Ovary (tissue), 9 donors: ENCODE results near the gene P2RX2. TPM values are rescaled to one million over a fixed set of nuclear protein-coding genes. Genes with fewer than 3 reads are reported as not detected.

ENCODE experiments used
- DNase-seq, 5 donors: peaks; one replicate each; pipeline ENCODE4 v3.0.0-alpha.2; 2019 to 2020
- H3K27ac ChIP-seq, 2 donors: fragments of 200-600 bp; one replicate each; pipeline versions ENCODE4 v1.5.1 to v1.8.0; 2019 to 2022
- H3K27me3 ChIP-seq: fragments of 200-600 bp; one replicate; pipeline ENCODE4 v1.8.0; 2022
- H3K36me3 ChIP-seq: fragments of 200-600 bp; sonication (generic); one replicate; pipeline ENCODE4 v1.5.1; 2019
- H3K4me1 ChIP-seq: one replicate; pipeline ENCODE4 v1.8.1; 2013; ENCODE audit warnings: mild to moderate bottlenecking, moderate library complexity; ENCODE audit not compliant: insufficient read depth
- H3K4me3 ChIP-seq: fragments of 200-600 bp; sonication (generic); one replicate; pipeline ENCODE4 v1.5.1; 2017
- H3K9me3 ChIP-seq, 2 donors: fragments of 200-600 bp in 1 of 2; sonication (generic) in 1 of 2; one replicate each; pipeline versions ENCODE4 v1.5.1 to v1.8.1; 2013 to 2019; ENCODE audit warnings: mild to moderate bottlenecking in 1 of 2, moderate library complexity in 1 of 2
- EP300 ChIP-seq: sonication (generic); formaldehyde crosslinking; IDR thresholded peaks from one replicate; pipeline ENCODE4 v1.6.1; 2017; ENCODE audit warnings: antibody characterized with exemption
- POLR2A ChIP-seq: fragments of 450-650 bp; IDR thresholded peaks from one replicate; pipeline ENCODE4 v1.6.1; 2017; ENCODE audit warnings: antibody characterized with exemption, mild to moderate bottlenecking, moderate library complexity
- WGBS, 3 donors: extraction: QIAGEN DNeasy Blood & Tissue Kit in 1 of 3; methylation state at CpG; one replicate each; pipeline versions ENCODE4 v1.1.5 to v1.1.7; 2013 to 2017; 5-methylcytosine and 5-hydroxymethylcytosine counted together
- intact Hi-C, 4 donors: fragments of 100-400 bp; cut with DNase I; formaldehyde crosslinking; loops; one replicate each; pipeline versions ENCODE4 v1.11.0 to v1.15.1; 2022 to 2023
- polyA plus RNA-seq, 2 donors: library from polyadenylated mRNA; stranded (reverse); fragments of 200-250 nt in 1 of 2; fragments of 350-450 nt in 1 of 2; fragmentation: Illumina TruSeq in 1 of 2; extraction: RNeasy Lipid Tissue Mini Kit (QIAGEN cat#74804) in 1 of 2; gene quantifications; one replicate each; pipeline ENCODE4 v1.2.3, GENCODE V29; 2013 to 2014
- total RNA-seq, 7 donors: library from RNA; depleted of rRNA in 2 of 7; stranded (reverse); fragments of >200 nt in 2 of 7; fragmentation: NEBNext Ultra II Directional in 3 of 7; extraction: Animal tissue kit (Norgen Biotek cat#: 25700) in 3 of 7; gene quantifications; one replicate each; pipeline versions ENCODE4 v1.1.0 to v1.2.4, GENCODE V29; 2016 to 2023
- TF ChIP-seq, protein P1 (sequence below), 3 donors: fragments of 450-650 bp in 2 of 3; fragments of 200-600 bp in 1 of 3; IDR thresholded peaks; one replicate each; pipeline versions ENCODE4 v1.5.1 to v1.8.0; 2016 to 2022; ENCODE audit warnings: antibody characterized with exemption in 3 of 3, mild to moderate bottlenecking in 1 of 3
- donor health status: DM: no; HTN: no; CAD: no; lungs with moderate emphysema.
- donor health status: DM: no; HTN: no; CAD: no.
- donor health status: Bipolar disorder and iron deficiency.
- donor health status: DM: yes; HTN: yes; CAD: no.
- donor health status: DM: no; HTN: no; CAD: no.
- donor health status: DM: yes; HTN: yes; CAD: no.

P2RX2 gene
- total and polyA plus RNA-seq, 9 donors, result 0.11 to 1.1 (median 0.45) TPM; not detected in 6

DNA sequence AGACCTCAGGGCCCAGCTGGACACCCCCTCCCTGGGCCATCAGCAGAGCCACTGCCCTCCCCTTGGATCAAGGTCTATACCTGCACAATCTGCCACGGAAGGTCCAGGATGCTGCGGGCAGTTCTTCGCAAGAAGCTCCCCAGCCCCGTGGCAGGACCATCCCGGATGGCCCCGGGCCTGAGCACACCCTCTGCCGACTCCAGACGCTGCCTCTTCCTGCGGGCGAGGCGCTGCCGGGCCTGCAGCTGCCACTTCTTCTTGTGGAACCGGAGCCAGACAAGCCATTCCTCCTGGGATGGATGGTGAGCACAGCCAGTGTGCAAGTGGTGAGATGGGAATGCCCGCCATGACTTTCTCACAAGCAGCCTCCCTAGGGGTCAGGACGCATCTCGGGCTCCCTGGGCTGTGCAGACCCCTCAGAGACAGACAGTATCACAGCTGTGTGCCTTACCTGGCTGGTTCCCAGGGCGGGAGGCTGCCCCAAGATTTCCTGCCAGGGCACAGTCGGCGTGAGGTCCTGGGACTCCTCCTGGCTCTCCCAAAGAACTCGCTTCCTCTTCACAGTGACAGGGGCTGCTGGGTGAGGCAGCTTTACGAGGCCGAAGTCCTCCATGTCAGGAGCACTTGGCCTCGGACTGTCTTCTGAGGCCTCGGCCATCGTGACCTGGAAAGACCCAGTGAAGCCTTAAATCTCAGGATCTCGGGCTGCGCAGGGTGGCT, 30.8 kb downstream of the P2RX2 start:
- H3K9me3 ChIP-seq, result no peaks in the 10 kb centered on the region
- intact Hi-C loops, result loop anchor here in 1 of 4 donors (10.0 kb wide), 1 partner anchor 935 kb away; the partner anchor contains the start of gene SFSWAP
- H3K4me3 ChIP-seq, result no peak overlapping the region
- 90 to 97% (median 92%) methylated on average over 21 to 27 of the region's 27 CpGs for WGBS, 3 donors
- DNase-seq, result no peak
- no peaks in the 10 kb centered on the region for H3K36me3 ChIP-seq
- H3K27ac ChIP-seq, result no peak overlapping the region
- H3K4me1 ChIP-seq, result no peaks in the 10 kb centered on the region
- TF ChIP-seq POLR2A (no peak), EP300 (no peak)
- TF ChIP-seq, protein P1, sequence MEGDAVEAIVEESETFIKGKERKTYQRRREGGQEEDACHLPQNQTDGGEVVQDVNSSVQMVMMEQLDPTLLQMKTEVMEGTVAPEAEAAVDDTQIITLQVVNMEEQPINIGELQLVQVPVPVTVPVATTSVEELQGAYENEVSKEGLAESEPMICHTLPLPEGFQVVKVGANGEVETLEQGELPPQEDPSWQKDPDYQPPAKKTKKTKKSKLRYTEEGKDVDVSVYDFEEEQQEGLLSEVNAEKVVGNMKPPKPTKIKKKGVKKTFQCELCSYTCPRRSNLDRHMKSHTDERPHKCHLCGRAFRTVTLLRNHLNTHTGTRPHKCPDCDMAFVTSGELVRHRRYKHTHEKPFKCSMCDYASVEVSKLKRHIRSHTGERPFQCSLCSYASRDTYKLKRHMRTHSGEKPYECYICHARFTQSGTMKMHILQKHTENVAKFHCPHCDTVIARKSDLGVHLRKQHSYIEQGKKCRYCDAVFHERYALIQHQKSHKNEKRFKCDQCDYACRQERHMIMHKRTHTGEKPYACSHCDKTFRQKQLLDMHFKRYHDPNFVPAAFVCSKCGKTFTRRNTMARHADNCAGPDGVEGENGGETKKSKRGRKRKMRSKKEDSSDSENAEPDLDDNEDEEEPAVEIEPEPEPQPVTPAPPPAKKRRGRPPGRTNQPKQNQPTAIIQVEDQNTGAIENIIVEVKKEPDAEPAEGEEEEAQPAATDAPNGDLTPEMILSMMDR (IDR thresholded peaks at IDR 0.05), result no peak
- H3K27me3 ChIP-seq, result no peaks in the 10 kb centered on the region

DNA sequence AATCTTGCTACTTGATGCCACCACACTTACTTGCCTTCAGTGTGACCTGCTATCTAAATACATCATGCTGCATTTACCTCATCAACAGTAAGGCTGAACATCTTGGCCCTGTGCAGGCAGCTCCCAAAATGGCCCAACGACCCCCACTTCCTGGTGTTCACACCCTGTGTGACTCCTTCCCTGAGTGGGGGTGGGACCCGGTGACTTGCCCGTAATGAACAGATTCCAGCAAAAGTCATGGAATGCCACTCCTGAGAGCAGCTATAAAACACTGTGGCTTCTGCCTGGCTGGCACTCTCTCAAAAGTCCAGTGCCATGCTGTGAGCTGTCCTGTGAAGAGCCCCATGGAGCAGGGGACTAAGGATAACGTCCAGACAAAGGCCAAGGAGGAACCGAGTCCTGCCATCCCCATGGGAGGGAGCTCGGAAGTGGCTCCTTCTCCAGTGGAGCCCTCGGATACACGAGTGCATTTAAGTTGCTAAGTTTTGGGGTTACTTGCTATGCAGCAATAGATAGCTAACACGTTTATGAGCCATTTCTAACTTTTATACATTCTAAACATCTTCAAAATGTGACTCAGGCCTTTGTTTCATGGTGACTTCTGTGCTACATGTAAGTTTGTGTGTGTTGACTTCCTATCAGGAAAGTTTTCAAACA, 33.0 kb downstream of the P2RX2 start:
- TF ChIP-seq POLR2A, result no peak
- no peak for TF ChIP-seq EP300
- TF ChIP-seq, protein P1 (IDR thresholded peaks at IDR 0.05), result no peak
- no peak overlapping the region for H3K4me3 ChIP-seq
- intact Hi-C loops, result no loop called here
- 70 to 85% (median 76%) methylated on average over 9 of the region's 9 CpGs for WGBS, 3 donors
- H3K36me3 ChIP-seq, result no peaks in the 10 kb centered on the region
- no peaks in the 10 kb centered on the region for H3K4me1 ChIP-seq
- H3K27ac ChIP-seq, result no peak overlapping the region
- no peaks in the 10 kb centered on the region for H3K27me3 ChIP-seq
- DNase-seq, result no peak
- no peaks in the 10 kb centered on the region for H3K9me3 ChIP-seq

DNA sequence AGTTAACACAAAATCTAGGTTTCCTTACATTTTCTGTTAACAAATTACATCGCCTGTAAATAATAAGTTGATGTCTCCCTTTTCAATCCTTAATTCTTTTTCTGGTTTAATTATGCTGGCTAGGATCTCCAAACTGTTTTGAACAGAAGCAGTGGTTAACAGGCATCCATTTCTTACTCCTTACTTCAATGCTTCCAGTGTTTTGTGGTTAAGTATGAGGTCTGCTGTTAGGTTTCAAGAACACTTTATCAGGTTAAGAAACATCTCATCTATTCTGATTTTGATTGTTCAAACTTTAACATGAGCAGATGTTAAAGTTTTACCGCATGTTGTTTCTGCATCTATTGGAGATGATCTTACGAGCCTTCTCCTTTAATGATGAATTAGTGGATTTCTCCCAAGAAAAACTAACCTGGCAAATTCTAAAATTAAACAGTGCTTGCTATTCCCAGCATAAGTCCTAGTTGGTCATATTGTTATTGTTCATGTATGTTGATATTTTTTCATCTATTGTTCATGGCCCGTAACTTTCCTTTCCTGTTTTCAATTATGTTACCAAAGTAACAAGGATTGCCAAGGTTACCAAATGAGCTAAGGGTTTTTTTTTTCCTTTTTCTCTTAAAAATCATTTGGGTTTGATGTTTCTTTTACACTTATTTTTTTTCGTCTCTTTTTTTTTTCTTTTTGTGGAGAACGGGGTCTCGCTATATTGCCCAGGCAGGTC, 35.2 kb downstream of the P2RX2 start:
- no peaks in the 10 kb centered on the region for H3K36me3 ChIP-seq
- H3K9me3 ChIP-seq, result no peaks in the 10 kb centered on the region
- TF ChIP-seq EP300, result no peak
- no peak for TF ChIP-seq POLR2A
- TF ChIP-seq, protein P1 (IDR thresholded peaks at IDR 0.05), result no peak
- no peaks in the 10 kb centered on the region for H3K27me3 ChIP-seq
- intact Hi-C loops, result no loop called here
- DNase-seq, result no peak
- H3K27ac ChIP-seq, result no peak overlapping the region
- H3K4me1 ChIP-seq, result no peaks in the 10 kb centered on the region
- WGBS, 3 donors, result 85 to 89% (median 87%) methylated on average over 7 of the region's 7 CpGs
- H3K4me3 ChIP-seq, result no peak overlapping the region

DNA sequence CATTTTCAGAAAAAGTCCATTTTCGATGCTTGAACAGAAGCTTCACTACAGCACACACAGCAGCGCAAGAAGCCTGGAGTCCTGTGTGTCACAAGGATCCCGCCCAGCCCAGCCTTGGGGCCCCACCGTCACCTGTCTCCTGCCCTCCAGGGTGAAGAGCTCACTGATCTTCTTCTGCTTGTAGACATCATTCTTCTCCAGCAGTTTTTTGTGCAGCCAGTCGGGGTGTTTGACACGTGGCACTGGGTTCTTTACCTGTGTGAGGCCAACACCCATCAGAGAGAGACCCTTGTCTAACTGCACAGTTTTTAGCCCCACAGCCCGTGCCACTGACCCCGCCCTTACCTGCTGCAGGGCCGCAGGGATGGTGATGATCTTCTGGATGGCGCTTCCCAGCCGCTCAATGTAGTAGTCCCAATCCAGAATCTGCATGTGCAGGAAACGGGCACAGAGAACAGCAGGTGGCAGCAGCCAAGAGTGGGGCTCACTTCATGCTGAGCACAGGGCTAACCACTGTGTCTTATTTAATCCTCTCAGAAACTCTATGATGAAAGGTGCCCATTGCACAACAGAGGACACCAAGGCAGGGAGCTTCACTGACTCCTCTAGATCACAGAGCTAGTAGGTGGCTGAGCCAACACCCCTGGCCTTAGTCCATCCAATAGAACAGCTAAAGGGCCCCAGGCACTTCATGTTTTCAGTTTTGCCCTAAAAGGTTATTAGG, 38.6 kb downstream of the P2RX2 start:
- Histone ChIP-seq H3K4me1 (no peaks in the 10 kb centered on the region), H3K9me3 (no peaks in the 10 kb centered on the region), H3K27me3 (no peaks in the 10 kb centered on the region), H3K27ac (no peak overlapping the region), H3K36me3 (no peaks in the 10 kb centered on the region), H3K4me3 (no peak overlapping the region)
- WGBS, 3 donors, result 95 to 98% (median 96%) methylated on average over 12 of the region's 12 CpGs
- TF ChIP-seq POLR2A, result no peak
- TF ChIP-seq EP300, result no peak
- TF ChIP-seq, protein P1 (IDR thresholded peaks at IDR 0.05), result no peak
- DNase-seq, result no peak
- intact Hi-C loops, result no loop called here
